H1 (cell line): Measurements from ENCODE around the gene ARHGEF26. TPM values are rescaled to one million over a fixed set of nuclear protein-coding genes. Genes with fewer than 3 reads are reported as not detected.

Experiments
- CEBPB ChIP-seq: IDR thresholded peaks from 2 replicates; pipeline ENCODE4 v1.6.1; 2012; ENCODE audit warnings: low read depth, low read length
- CHD1 ChIP-seq: IDR thresholded peaks from 2 replicates; pipeline ENCODE4 v1.6.1; 2012; ENCODE audit warnings: low read depth, low read length, improper control_type of control experiment
- EP300 ChIP-seq, 2 experiments: IDR thresholded peaks; 1 replicate in 1 of 2; 2 replicates in 1 of 2; pipeline ENCODE4 v1.6.1; 2011 to 2012; ENCODE audit warnings: low read depth in 2 of 2, low read length in 2 of 2, mild to moderate bottlenecking in 2 of 2, borderline replicate concordance in 1 of 2, inconsistent platforms in 1 of 2, moderate library complexity in 1 of 2
- EZH2 ChIP-seq: fragments of 200-600 bp; sonication (generic); IDR thresholded peaks from 2 replicates; pipeline ENCODE4 v1.7.1; 2012; ENCODE audit warnings: low read depth, mild to moderate bottlenecking, moderate library complexity, low read length, inconsistent platforms; ENCODE audit not compliant: severe bottlenecking
- KDM1A ChIP-seq: fragments of 200-600, 300-600 bp; sonication (generic); IDR thresholded peaks from 2 replicates; pipeline ENCODE4 v1.7.1; 2016; ENCODE audit warnings: mild to moderate bottlenecking, low read length, borderline replicate concordance
- POLR2A ChIP-seq, 2 experiments: IDR thresholded peaks; 1 replicate in 1 of 2; 2 replicates in 1 of 2; pipeline ENCODE4 v1.6.1; 2011; ENCODE audit warnings: low read depth in 2 of 2, low read length in 2 of 2, mild to moderate bottlenecking in 2 of 2; ENCODE audit errors: control extremely low read depth in 1 of 2
- TCF12 ChIP-seq: IDR thresholded peaks from 2 replicates; pipeline ENCODE4 v1.6.1; 2011; ENCODE audit warnings: low read depth, mild to moderate bottlenecking, low read length
- YY1 ChIP-seq: IDR thresholded peaks from 2 replicates; pipeline ENCODE4 v1.6.1; 2011; ENCODE audit warnings: low read depth, mild to moderate bottlenecking, low read length
- polyA plus RNA-seq, 7 experiments: library from polyadenylated mRNA; depleted of rRNA in 3 of 7; stranded (reverse) in 5 of 7; unstranded in 2 of 7; fragments of >200 nt in 5 of 7; fragments of 200-250 nt in 2 of 7; gene quantifications; 1 replicate in 5 of 7; 2 replicates in 1 of 7; 4 replicates in 1 of 7; pipeline versions ENCODE4 v1.2.1 to v1.2.3, GENCODE V29; 2011 to 2013; ENCODE audit warnings: missing spikeins in 2 of 7, mixed read lengths in 2 of 7
- total RNA-seq: library from RNA; stranded (reverse); fragmentation: NEBNext Ultra II Directional; extraction: Animal tissue kit (Norgen Biotek cat#: 25700); gene quantifications from 2 replicates; pipeline ENCODE4 v1.2.1, GENCODE V29; 2021
- TF ChIP-seq, protein P1 (sequence below): IDR thresholded peaks from 2 replicates; pipeline ENCODE4 v1.6.1; 2012; ENCODE audit warnings: low read length, inconsistent platforms
- TF ChIP-seq, protein P2 (sequence below): IDR thresholded peaks from 2 replicates; pipeline ENCODE4 v1.6.1; 2012; ENCODE audit warnings: inconsistent platforms

Gene ARHGEF26
- total and polyA plus RNA-seq, 2 of the 8 experiments (the other 6 are each of a cell fraction or from before 2014, with no cell fraction given), result 3.1 to 15.6 TPM

DNA sequence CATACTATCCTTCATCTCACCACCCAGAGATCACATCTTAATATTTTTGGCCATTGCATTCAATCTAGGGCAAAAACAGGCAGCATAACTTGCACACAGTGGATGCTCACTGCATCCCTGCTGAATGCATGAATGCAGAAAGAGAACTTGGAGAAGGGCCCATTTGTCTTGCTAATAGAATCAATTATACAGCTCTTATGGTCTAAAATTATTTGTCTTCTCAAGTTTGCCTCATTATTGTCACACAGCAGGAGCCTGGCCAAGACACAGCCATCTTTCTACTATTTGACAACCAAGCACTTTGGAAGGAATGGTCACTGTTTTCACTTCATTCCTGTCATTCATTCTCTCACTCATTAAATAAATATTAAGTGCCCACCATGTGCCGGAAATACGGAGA is 1.2 kb upstream of the ARHGEF26 start (continued):
- TF ChIP-seq CHD1, result no peak
- TF ChIP-seq EZH2, result no peak
- TF ChIP-seq, protein P1, sequence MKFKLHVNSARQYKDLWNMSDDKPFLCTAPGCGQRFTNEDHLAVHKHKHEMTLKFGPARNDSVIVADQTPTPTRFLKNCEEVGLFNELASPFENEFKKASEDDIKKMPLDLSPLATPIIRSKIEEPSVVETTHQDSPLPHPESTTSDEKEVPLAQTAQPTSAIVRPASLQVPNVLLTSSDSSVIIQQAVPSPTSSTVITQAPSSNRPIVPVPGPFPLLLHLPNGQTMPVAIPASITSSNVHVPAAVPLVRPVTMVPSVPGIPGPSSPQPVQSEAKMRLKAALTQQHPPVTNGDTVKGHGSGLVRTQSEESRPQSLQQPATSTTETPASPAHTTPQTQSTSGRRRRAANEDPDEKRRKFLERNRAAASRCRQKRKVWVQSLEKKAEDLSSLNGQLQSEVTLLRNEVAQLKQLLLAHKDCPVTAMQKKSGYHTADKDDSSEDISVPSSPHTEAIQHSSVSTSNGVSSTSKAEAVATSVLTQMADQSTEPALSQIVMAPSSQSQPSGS, result no peak
- no peak for TF ChIP-seq TCF12
- no peak for TF ChIP-seq EP300 (IDR thresholded peaks at IDR 0.05; ENCODE audit: borderline replicate concordance in 1 of 2, low read depth in 2 of 2, low read length in 2 of 2)
- no peak for TF ChIP-seq CEBPB
- no peak for TF ChIP-seq YY1
- no peak for TF ChIP-seq POLR2A (IDR thresholded peaks at IDR 0.05; ENCODE audit: control extremely low read depth in 1 of 2, low read depth in 2 of 2, low read length in 2 of 2)
- TF ChIP-seq KDM1A, result no peak
- TF ChIP-seq, protein P2, sequence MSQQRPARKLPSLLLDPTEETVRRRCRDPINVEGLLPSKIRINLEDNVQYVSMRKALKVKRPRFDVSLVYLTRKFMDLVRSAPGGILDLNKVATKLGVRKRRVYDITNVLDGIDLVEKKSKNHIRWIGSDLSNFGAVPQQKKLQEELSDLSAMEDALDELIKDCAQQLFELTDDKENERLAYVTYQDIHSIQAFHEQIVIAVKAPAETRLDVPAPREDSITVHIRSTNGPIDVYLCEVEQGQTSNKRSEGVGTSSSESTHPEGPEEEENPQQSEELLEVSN, result no peak
